COLO668 (cell line): Measurements from ENCODE around the gene FUT4.
A peak's percentile ranks its signal among the peaks of the same experiment; 100 is the strongest.
"Not testable (repeated sequence)": the region's sequence is repeated elsewhere in the genome, so short reads cannot be mapped to it uniquely, and the experiment has no call there.

Source experiments
- DNase-seq: peaks from one replicate; lab custom pipeline; 2025; ENCODE audit not compliant: unreplicated experiment; lab: John Stamatoyannopoulos, UW

Gene FUT4

DNA sequence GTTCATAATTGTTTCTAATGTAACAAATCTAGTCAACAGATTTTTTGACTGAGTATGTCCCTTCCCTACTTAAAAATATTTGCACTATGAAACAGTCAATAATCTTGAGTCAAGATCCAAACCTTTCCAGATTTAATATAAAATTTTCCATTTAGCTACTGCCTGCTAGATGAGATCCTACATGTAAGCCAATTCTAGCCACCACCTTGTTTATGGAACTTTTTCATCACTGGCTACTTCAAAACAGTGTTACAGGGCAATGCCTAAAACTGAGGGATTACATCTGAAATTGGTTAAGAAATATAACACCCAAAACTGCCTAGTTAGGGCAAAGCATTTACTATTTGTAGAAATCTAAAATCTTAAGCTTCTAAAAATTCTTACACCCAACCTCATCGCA is 10.5 kb upstream of the FUT4 start:
- no peak for DNase-seq

DNA sequence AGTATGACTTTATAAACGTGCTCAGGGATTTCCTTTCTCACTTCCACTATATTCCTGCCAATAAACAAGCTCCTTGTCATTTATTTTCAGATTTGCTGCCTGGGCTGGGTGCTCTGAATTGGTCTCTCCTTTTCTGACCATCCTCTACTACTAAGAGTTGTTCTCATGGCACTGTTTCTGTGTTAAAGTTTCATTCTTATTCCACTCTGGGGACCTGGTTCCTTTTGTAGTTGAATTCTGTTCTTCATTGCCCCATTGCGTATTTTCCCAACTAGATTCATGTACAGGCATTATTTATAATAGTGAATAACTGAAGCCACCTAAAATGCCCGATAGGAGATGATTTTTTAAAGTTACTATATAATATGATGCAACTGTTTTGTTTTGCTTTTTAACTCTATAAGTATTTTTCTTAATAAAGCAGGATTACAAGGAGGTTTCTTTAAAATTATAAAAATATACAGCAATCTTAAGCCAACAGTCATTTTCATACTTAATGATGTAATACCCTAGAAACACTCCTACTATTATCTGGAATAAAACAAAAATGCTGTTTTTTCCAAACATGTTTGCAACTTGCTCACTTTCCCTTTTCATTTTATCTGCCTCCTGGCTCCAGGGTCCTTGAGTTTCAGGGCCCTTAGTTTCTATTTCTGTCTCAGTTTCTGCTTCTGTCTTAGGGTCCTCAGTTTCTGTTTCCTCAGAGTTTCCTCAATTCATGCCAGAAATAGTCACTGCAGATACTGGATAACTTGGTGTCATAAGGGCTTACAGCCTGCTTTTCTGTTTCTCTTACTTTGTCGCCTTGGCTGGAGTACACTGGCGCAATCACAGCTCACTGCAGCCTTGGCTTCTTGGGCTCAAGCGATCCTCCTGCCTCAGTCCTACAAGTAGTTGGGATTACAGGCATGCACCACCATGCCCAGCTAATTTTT is 9.8 kb upstream of the FUT4 start:
- DNase-seq = no peak

DNA sequence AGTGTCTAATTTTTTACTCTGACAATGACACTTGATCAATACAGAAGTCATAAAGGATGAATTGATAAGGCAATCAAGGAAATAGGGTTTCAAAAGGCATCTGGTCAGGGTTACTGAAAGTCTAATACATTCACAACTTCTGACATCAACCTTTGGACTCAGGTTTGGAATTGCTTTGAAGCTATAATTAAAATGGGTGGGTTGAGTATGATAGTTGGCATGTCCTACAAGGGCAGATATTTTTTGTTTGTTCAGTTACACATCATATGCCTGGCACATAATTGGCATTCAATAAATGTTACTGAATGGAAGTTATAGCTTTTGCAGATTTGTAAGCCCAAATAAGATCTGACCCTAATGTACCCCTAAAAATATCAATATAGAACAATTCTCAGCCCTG is 7.3 kb upstream of the FUT4 start:
- no peak for DNase-seq

DNA sequence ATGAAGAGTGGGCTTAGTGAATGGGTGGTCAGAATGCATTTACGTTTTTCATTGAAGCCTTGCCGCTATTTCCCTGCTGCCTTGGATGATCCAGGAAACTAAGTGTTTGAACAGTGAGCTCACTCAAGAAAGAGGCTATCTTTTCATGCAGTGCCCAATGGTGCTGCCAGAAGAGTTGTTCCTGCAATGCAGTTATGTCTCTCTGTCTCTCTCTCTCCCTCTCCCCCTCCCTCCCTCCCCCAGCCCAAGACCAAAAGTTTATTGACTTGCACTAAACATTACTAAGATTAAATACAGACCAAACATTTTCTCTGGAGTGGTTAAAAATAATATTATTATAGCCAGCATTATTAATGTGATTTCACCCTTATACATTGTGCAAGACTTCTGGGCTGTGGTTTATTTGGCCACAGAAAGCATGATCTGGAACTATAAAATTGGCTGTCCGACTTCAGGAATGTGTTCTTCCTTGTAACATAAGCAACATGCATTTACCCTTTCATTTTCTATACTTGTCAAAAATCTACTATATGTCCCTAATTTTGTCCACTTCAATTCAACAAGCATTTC is 6.6 kb upstream of the FUT4 start:
- no peak for DNase-seq

DNA sequence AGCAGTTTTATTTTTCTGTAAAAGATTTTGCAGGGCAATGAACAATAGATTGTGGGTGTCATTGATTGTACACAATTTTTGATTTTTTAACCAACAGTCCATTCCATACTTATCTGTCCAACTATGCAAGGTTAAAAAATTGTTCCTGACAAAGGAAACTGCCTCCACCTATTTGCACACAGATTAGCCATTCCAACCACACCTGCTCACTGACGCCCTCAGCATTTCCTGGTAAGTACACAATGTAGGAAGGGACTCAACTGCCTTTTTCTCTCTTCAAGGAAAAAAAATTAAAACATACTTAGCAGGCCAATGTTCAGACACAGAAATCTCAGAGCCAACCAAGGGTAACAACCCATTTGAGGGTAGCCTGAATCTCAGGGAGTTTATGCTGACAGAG is 4.3 kb upstream of the FUT4 start:
- DNase-seq = peak; percentile 14

DNA sequence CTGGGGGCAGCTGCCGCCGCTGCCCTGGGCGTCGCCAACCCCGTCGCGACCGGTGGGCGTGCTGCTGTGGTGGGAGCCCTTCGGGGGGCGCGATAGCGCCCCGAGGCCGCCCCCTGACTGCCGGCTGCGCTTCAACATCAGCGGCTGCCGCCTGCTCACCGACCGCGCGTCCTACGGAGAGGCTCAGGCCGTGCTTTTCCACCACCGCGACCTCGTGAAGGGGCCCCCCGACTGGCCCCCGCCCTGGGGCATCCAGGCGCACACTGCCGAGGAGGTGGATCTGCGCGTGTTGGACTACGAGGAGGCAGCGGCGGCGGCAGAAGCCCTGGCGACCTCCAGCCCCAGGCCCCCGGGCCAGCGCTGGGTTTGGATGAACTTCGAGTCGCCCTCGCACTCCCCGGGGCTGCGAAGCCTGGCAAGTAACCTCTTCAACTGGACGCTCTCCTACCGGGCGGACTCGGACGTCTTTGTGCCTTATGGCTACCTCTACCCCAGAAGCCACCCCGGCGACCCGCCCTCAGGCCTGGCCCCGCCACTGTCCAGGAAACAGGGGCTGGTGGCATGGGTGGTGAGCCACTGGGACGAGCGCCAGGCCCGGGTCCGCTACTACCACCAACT is 1.0 kb downstream of the FUT4 start:
- DNase-seq = peak; percentile 62

DNA sequence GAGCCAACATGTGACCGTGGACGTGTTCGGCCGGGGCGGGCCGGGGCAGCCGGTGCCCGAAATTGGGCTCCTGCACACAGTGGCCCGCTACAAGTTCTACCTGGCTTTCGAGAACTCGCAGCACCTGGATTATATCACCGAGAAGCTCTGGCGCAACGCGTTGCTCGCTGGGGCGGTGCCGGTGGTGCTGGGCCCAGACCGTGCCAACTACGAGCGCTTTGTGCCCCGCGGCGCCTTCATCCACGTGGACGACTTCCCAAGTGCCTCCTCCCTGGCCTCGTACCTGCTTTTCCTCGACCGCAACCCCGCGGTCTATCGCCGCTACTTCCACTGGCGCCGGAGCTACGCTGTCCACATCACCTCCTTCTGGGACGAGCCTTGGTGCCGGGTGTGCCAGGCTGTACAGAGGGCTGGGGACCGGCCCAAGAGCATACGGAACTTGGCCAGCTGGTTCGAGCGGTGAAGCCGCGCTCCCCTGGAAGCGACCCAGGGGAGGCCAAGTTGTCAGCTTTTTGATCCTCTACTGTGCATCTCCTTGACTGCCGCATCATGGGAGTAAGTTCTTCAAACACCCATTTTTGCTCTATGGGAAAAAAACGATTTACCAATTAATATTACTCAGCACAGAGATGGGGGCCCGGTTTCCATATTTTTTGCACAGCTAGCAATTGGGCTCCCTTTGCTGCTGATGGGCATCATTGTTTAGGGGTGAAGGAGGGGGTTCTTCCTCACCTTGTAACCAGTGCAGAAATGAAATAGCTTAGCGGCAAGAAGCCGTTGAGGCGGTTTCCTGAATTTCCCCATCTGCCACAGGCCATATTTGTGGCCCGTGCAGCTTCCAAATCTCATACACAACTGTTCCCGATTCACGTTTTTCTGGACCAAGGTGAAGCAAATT is 1.8 kb downstream of the FUT4 start:
- no peak for DNase-seq

DNA sequence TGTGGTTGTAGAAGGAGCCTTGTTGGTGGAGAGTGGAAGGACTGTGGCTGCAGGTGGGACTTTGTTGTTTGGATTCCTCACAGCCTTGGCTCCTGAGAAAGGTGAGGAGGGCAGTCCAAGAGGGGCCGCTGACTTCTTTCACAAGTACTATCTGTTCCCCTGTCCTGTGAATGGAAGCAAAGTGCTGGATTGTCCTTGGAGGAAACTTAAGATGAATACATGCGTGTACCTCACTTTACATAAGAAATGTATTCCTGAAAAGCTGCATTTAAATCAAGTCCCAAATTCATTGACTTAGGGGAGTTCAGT is 2.4 kb downstream of the FUT4 start:
- DNase-seq = no peak

DNA sequence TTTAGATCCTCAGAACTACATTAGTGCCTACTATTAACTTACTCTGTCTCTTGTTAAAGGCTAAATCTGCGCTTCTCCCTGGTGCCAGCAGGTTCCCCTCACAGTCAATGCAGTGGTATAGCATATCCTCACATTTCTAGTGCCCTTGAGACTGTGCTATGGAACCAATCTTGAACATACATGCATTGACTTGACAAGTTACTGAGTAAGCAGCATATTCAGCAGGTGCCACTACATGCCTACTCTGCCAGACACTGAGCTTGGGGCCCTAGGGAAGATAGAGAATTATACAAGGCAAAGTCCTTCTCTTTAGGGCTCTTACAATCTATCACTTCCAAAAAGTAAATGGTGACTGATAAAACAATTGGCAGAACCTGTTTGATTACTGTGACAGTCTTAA is 3.2 kb downstream of the FUT4 start:
- peak; percentile 5 for DNase-seq

DNA sequence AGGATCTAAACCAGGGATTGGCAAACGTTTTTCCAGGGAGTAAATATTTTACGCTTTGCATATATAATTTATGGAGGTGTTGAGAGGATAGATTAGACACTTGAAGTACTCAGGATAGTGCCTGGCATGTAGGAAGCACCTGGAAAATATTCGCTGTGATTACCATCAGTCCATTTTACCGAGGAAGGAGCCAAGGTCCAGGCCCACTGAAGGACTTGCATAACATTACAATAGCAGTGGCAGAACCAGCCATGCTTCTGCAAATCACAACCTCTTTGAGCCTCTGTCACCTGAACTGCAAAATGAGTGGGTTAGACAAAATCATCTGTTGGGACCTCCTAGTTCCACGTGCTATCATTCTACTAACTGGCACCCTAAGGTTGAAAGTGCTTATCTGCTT is 5.4 kb downstream of the FUT4 start:
- no peak for DNase-seq

DNA sequence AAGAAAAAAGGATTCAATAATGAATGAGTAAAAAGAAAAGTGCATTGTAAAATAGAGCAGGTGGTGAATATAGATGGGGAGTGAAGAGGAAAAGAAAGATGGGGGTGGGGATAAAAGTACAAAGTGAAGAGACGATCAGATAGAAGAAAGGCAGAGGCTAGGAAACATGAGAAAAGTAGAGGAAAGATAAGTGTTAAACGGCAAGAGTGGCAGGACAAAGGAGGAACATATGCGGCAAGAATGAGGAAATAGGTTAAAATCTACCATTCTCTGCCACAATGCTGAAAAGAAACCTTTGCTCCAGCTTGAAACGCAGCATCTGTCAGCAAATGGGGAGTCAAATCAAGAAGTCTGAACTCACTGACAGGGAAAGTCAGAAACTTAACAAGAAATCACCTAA is 6.8 kb downstream of the FUT4 start:
- no peak for DNase-seq

DNA sequence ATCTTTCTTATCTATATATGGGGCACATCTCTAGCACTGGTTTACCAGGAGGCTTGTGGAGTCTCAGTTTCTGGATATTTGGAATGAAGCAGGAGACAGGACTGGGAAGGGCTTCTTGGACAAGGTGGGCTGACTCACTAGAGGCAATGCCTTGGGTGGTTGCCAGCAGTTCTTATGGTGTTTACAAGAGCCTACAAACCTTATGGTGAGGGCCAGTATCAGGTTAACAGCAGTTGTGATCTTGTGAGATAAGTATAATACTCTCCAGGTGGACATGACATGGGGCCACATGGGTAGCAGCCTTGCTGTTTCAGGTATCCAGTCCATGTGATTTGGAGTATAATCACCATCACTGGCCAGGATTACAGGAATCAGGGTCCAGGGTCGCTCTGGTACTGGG is 10.2 kb downstream of the FUT4 start:
- no peak for DNase-seq

DNA sequence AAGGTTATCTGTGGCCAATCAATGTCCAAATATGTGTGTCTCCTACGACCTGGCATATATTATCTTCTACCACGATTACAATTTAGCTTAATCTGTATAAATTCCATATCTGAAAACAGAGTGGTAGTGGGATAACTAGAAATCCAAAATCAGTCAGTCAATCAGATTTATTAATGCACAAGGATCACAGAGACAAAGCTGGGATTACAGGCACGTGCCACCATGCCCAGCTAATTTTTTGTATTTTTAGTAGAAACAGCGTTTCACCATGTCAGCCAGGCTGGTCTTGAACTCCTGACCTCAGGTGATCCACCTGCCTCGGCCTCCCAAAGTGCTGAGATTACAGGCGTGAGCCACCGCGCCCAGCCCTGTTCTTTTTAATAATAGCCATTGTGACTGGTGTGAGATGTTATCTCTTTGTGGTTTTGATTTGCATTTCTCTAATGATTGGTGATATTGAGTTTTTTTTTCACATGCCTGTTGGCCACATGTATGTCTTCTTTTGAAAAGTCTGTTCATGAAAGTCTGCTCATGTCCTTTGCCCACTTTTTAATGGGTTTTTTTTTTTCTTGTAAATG is 12.1 kb downstream of the FUT4 start:
- not testable (repeated sequence) for DNase-seq

DNA sequence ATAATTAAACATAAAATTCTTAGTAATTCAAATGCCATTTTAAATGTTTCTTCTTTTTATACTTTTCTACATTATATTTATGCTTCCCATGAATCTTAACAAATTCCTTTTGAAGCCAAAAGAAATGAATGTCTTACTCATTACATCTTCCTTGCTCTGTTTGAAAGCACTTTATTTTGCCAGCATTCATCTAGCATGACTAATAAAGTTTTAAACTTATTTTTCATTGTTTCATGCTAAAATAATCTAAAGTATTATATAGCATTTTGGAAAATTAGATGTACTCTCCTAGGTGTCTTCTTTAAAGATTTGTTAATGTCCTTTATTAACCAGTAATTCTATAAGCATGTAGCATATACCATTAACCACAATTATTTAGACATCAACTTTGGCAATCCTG is 13.7 kb downstream of the FUT4 start:
- DNase-seq = no peak

DNA sequence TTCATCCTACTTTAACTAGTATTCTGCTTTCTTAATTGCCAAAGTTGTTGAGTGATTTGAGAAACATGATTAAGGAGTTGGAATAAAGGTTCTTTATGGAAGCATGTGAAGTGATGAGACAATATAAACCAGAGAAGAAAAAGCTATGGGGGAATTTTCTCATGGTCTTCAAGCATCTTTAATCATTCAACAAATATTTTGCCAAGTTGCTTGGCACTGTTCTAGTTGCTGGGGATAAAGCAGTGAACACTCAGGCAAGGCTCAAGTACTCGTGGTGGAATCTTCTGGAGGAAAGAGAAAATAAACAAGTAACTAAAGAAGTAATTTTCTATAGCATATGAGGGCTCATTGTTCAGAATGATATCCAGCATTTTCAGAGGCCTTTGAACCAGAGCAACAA is 14.3 kb downstream of the FUT4 start:
- DNase-seq = no peak

DNA sequence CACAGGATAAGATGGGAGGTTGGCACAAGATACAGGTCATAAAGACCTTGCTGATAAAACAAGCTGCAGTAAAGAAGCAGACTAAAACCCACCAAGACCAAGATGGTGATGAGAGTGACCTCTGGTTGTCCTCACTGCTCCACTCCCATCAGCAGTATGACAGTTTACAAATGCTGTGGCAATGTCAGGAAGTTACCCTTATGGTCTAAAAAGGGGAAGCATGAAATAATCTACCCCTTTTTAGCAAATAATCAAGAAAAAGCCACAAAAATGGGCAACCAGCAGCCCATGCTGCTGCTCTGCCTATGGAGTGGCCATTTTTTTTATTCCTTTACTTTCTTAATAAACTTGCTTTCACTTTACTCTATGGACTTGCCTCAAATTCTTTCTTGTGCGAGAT is 14.7 kb downstream of the FUT4 start:
- DNase-seq = no peak

DNA sequence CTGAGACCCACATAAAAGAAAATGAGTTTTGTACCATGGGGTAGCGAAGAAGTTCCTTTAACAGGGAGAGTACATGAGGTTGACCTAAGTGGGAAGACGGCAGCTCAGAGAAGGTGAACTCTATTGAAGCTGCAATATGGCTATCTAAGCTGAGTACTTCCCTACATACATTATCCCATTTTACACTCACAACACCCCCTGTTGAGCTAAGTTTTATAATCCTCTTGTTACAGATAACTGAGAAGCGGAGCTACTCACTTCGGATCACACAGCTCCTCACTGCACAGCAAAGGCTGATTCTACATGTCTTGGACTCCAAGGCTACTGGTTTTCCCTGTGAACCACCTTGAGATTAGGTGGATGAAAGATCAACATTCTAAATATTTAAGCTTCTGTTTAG is 15.2 kb downstream of the FUT4 start:
- no peak for DNase-seq

DNA sequence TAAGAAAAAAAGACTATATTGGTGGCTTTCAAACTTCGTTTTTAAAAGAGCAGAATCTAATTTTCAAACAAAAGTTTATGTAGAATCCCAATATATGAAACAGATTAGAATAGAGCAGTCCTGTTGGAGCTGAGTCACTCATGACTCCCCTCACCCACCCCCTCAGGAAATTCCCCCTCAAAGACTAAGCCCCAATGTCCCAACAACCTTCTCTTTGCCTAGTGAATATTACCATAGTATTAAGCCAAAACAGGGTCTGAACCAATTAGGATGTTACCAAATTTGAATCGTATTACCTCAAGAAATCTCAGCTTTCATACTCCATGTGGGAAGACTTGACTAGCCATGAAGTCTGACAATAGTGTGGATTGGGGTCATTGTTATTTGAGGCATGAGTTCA is 15.6 kb downstream of the FUT4 start:
- no peak for DNase-seq

DNA sequence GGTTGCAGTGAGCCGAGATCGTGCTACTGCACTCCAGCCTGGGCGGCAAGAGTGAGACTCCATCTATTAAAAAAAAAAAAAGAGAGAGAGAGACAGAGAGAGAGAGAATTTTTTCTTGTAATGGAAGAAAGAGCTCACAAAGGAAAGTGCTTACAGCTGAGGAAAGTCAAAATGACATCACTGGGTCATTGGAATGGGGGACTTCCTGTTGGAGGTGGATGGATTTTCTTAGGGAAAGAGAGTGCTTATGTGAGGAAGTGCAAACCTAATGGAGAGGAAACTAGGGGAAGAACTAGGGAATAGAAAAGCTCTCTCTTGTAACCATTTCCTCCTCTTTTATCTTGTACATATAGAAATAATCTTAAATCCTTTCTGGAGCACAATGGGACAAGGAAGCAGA is 17.1 kb downstream of the FUT4 start:
- DNase-seq = no peak

DNA sequence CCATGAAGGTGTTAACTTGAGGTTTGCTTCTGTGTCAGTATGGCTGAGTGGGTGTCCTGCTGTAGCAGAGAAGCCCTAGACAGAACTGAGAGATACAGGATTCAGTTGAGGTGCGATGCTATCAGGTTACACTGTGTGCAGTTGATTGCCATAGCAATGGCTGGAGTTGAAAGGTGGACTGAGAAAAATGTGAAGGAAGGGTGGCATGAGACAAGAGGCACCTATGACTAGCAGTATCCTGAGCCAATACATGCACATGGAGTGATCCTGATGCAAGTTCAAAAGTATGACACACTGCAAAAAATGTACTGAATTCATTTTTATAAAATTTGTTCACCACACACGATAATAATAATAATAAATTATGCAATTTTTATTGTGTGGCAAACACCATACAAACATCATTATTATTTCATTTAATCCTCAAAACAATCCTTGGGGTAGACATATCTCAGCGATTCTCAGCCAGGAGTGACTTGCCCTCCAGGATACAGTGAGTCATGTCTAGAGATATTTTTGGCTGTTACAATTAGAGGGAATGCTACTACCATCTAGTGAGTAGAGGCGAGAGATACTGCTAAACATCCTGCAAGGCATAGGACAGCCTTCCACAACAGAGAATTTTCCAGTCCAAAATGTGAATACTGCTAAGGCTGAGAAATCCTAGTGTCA is 19.6 kb downstream of the FUT4 start:
- no peak for DNase-seq
